GM03348 (cell line): Measurements from ENCODE around the gene FAM193B.

Experiments used
- DNase-seq: peaks from one replicate; pipeline ENCODE4 v3.0.0; 2012; ENCODE audit warnings: low spot score

The FAM193B gene

DNA sequence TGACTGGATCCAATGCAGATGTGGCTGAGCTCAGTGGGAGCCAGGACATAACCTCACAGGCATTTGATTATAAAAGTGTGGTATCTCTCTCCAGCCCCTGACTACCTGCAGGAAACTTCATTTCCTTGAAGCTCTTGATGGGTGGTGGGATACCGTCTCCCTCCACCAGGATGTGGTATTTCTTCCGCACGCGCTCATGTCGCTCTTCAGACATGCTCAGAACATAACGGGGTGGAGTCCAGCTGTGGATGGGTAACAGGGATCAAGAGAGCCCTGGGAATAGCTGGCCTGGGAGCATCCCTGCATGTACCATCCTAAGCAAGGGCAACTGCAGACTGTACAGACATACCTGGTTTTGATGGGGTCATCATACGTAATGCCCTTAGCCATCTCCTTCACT, 38.8 kb downstream of the FAM193B start:
- no peak for DNase-seq

DNA sequence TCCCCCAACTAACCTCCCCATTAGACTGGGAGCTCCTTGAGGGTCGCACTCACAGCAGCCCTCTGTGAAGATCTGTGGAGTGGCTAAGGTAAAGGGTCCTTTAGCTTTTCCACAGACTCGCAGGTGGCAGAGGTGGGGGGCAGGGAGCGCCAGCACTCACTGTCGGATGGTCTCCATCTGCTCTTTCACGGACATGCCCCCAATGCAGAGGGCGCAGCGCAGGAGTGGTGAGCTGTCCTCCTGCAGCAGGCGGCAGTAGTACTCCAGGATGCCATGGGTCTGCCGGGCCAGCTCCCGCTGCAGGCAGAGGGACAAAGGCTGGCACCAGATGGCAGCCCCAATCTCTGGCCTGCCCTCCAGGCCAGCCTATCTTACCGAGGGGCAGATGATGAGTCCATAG, 39.8 kb downstream of the FAM193B start:
- no peak for DNase-seq

DNA sequence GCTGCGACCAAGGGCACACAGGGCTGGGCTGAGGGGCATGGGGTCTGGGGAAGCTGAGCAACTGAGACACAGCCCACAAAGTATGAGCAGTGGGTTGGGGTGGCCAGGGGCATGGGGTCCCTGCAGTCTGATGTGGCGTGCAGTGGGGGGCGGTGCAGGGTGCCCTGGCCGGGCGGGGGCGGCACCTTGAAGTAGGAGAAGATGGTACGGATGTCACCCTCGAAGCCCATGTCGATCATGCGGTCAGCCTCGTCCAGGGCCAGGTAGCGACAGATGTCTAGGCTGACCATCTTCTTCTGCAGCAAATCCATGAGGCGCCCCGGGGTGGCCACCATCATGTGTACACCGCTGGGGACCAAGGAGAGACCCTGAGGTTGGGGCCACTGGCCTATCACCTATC, 40.9 kb downstream of the FAM193B start:
- DNase-seq, result no peak

DNA sequence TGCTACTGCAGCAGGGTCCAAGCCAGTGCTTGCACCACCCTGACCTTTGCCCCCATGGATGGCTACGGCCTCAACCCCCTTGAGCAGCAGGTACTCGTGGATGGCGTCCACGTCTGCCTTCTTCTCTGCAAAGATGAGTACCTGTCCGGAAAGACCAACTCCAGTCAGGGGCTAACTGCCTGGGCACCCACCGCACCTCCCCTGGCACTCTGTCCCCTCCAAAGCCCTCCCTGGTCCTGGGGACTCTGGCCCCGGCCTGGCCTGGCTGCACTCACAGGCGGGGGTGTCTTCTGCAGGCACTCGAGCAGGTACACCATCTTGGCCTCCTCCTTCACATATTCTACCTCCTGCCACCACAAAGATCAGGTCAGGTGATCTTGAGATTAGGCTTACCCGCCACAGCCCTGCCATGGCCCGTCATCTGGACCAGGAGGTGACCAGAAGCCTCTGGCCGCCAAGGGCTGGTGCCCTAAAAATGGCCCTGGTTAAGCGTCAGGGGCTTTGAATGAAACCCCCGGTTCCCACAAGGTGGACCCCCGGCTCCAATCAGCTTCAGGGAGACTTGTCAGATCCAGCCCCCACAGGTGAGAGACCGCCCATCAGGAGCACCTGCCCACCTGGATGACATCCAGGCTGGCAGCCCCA, 41.5 kb downstream of the FAM193B start:
- DNase-seq, result no peak

DNA sequence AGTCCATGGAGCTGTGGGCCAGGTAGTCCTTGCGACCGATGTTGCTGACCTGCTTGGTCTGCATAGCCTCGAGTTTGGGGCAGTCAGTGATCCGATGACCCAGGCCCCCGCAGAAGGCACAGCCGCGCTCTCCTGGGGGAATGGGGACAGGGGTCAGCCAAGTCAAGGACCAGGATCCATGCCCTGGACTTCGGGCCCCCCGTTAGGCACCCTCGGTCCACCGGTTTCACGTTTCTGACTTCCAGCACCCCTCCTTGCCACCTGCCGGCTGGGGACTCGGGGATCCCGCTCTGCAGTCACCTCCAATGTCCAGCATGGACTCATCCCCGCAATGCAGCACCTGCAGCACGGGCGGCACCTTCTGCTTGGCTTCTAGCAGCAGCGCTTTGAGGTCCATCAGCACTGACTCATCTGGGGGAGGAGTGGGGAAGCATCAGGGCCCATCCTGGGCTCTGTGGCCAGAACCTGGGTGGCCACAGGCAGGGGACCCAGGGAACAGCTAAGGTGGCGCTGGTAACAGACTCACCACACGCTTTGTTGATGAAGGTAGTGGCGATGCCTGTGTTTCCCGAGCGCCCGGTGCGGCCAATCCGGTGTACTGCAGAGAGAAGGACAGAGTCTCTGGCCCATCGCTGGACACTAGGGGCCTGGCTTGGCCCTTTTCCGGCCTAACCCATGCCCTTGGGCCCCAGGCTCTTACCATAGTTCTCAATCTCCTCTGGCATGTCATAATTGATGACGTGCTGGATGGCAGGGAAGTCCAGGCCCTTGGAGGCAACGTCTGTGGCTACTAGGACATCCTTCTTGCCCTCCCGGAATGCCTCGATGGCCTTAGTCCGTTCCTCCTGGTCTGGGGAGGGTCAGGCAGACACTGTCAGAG, 42.3 kb downstream of the FAM193B start:
- no peak for DNase-seq

DNA sequence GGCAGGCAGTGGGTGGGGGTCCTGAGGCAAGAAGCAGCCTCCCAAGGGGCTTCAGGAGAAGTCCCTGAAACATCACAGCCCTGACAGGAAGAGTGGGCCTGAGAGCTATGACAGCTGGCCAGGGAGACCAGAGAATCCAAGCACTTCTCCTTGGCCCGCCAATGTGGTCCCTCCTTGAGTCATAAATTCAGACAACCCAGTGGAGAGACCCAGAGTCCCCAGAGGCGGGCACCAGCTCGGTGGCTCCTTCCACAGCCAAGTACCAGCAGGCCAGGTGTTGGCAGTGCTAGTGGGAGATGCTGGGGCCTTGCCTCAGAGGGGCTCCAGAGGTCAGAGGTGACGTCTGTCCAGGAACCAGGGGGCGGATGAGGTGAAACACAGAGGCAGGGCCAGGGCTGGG, 43.2 kb downstream of the FAM193B start:
- no peak for DNase-seq

DNA sequence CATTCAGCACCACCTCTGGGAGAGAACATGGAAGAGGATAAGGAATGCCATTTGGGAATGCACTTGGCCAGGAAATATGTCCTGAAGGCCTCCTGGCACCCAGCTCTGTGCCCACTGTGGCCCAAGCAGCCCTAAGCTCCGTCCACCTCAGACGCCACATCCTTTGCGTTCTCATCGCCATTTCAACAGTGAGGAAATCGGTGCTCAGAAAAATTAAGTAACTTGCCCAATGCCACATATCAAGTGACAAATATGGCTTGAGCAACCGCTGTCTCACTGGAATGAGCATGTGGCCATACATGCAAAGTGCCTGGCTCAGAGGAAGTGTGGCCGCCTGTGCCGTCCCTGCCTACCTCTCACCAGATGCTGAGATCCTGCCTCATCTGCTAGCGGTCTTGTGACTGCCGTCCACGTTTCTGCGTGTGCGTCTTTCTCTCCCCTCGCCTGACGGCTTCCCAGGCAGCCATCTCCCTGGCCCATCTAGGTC, 43.8 kb downstream of the FAM193B start:
- DNase-seq, result no peak

DNA sequence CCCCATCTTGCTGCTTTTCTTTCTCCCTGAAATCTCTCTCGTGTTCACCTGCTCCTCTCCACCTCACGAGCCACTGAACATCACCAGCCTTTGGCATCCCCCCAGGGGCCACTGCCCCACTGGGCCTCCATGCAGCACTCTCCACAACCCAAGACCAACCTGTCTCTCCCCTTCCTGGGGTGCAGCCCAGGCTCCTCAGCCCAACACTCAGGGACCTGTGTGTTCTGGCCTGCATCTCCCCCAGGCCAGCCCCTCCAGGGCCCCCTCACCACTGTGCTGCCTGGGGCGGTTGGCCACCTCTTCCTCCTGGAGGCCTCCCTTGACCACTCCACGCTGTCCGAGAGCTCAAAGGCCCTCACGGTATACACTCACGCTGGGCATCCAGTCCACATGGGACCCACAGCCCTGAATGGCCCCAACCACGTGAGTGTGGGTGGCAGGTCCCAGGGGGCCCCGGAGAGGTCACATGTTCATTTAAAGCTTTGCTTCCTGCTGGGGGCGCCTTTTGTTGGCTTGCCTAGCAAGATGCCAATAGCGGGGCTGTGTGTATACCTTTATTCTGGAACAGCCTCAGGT, 44.3 kb downstream of the FAM193B start:
- DNase-seq, result no peak

DNA sequence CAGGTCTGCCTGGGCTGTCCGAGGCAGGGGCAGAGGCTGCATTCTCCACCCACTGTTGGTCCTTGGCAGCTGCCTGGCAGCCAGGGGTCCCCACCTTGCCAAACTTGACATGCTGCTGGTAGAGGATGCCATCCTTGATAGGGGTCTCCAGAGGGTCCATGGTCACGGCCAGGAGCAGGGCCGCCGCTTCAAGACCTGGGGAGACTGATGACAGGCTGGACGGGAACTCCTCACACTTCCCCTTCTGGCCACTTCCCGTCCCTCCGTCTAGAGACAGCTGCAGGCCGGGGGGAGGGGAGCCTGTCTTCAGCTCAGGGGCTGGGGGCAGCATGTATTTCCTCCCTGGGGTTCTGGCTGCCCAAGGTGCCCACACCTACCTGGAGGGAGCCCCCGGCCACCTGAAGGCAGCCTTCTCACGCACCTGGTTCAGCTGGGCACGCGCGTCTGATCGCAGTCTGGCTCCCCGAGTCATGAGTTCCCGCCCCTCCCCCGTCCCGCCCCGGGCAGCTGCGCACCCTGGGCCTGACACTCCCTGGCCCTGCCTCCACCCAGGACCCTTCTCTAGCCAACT, 44.9 kb downstream of the FAM193B start, which contains the start of gene DOK3:
Gene DOK3 (minus strand): TSS at position 446 of the 571 bp plus-strand sequence. CDS start 286 bp downstream, at position 160.
- DNase-seq, result no peak

DNA sequence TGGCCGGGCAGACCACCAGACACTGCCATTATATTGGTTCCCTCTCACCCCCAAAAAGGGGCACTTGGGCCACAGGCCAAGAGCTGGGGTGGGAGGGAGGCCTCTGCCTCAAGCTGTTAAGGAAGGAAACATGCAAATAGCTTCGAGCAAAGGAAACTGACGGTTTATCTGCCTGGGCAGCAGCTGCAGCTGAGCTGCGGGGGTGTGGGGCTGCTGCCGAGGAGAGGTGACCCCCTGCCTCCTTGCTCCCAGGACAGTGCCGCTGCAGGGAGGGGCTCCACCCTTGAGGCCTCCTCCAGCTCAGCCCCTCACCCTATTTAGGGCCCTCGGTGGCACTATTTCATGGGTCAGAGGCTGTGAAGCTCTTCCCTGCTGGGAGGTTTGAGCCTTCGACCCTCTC, 45.5 kb downstream of the FAM193B start:
- no peak for DNase-seq

DNA sequence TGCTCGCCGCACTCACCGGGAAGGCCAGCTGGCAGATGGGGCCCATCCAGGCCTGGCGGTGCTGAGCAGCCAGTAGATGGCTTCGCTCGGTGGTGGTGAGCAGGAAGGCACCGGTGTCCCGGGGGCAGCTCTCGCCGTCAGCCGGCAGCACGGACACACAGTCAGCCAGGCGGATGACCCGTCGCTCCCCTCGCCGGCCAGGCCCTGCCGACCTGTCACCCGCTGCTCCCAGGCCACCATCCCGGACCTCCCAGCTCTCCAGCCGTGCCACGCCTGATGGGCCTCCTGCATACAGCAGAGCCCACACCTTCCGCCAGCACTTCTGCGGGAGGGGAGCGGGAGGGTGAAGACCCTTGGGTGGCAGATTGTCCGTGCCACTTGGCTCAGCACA, 46.1 kb downstream of the FAM193B start:
- no peak for DNase-seq

DNA sequence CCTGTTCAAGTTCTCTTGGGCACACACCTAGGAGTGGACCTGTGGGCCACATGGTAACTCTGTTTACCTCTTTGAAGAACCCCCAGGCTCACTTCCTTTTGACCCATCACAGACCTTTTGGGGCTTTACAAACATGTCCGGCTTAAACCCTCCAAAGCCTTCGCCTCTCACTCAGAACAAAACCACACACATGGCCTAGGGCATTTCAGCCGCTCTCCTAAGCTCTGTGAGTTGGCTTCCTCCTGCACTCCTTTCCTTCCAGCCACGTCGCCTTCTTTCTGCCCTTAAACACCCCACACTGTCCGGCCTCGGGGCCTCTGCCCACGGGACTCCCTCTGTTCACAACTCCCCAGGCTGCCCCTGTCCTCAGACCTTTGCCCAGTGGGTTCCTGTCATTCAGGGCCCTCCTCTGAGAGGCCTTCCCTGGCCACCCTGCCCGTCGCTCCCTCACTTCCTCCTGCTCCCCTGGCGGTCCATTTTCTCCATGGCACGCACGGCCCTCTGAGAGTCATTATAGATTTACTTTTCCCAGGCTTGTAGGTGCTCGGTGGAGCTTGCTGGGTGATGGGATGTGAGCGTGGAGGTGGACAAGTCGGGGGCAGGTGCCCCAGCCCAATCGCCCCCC, 46.7 kb downstream of the FAM193B start:
- no peak for DNase-seq

DNA sequence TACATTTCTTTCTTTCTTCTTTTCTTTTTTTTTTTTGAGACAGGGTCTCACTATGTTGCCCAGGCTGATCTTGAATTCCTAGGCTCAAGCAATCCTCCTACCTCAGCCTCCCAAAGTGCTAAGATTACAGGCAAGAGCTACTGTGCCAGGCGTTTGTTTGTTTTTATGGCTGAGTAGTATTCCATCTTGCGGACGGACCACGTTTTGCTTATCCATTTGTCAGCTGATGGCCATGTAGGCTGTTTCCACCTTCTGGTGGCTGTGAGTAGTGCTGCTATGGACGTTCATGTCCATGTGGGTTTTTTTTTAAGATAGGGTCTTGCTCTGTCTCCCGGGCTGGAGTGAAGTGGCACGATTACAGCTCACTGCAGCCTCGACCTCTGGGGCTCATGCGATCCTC, 47.2 kb downstream of the FAM193B start:
- DNase-seq, result no peak

DNA sequence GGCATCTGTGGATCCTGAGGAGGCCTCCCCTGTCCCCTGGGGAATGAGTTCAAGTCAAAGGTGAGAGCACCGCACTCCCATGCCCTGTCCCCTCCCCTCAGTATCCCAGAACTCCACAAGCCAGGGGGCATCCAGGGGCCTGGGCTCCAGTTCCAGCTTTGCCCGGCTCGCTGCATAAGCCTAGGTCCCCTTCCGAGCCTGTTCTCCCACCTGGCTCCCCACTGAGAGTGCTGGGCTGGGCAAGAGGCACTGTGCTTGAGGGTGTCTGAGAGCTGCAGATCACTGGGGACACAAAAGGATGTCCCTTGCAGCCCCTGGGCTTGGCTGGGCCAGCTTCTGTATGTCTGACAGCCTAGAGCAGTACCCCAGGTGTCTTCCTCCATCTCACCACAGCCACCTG, 49.3 kb downstream of the FAM193B start:
- no peak for DNase-seq

DNA sequence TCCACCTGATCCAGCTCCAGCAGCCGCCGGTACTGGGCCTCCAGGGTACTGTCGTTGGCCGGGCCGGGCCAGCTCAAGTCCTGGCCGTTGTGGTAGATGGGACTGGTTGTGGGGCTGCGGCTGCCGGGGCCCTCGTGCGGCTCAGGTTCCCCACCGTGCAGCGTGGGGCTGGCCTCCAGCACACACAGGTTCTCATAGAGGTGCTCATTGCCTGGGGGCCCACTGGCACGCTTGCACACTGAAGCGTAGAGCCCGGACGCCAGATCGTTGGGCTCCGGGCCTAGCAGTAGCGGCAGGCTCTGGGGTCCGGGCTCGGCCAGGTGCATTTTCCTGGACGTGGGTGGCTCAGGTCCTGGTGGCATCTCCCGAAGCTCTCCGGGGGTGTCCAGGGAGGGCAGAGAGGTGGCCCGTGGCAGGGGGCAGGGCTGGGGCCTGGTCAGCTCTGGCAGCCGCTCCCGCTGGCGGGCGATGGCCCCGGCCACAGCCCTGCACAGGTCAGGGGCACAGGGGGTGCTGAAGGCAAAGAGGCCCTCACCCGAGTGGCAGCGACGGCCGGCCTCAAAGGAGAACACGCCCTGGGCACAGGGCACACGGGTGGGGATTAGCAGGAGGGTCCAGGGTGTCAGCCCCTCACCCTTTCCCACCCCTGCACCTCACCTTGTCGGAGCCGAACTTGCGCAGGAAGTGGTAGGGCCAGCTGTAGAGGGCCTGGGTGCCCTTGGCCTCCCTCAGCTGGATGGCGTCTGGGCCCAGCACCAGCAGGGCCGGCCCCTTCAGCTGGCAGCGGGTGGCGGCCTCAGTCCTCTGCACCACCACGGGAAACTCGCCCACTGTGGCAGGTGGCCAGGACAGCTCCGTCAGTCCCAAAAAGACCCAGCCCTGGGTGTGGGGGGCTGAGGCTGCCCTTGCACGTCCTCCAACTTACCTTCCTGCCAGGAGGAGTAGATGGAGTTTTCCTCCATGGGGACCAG, 50.0 kb downstream of the FAM193B start:
- DNase-seq, result no peak

DNA sequence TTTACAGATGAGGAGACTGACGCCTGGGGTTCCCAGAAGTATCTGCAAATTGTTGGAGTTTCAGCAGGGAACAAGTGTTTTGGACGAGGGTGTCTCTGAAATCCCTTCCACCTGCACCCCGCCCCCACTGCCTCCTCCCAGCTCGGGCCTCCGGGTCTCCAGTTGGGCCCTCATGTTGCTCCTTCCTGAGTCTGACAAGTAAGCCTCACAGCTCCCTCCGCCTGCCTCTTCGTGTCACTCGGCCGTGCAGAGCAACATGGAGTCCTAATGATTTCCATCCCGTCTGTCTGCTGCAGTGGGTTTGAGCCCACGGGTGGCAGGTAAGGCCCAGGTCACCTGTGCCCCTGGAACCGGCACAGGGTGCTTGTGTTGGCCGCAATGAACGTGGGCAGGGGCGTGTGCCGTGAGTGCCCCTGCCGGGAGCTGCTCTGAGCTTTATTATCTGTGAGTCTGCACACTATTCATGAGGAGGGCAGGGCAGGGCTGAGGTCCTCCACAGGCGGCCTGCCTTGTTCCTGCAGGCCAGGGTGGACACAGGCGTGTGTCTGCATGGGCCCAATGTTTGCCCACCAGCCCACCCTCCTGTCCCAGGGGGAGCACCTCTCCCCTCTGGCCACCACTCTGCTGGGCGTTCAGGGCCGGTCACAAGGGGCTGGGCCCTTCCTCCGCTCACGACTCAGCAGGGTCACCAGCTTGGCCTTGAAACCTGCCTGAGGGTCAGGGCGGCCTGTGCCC, 50.8 kb downstream of the FAM193B start:
- DNase-seq, result no peak

DNA sequence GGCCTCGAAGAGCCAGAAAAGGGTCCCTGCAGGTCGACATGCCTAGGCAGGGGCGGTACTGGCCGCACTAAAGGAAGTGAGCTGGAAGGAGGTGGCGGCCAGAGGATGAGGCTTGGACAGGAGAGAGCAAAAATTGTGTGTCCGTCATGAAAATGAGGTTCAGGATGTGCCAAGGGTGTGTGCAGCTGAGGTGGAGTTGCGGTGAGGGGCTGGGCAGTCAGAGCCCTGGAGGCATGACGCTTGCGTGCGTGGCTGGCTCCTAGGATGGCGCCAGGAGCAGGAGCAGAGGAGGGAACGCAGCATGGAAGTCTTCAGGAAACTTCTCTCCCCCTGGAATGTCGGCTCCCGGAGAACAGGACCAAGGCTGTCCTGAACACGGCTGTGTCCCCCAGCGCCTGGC, 51.5 kb downstream of the FAM193B start:
- no peak for DNase-seq

DNA sequence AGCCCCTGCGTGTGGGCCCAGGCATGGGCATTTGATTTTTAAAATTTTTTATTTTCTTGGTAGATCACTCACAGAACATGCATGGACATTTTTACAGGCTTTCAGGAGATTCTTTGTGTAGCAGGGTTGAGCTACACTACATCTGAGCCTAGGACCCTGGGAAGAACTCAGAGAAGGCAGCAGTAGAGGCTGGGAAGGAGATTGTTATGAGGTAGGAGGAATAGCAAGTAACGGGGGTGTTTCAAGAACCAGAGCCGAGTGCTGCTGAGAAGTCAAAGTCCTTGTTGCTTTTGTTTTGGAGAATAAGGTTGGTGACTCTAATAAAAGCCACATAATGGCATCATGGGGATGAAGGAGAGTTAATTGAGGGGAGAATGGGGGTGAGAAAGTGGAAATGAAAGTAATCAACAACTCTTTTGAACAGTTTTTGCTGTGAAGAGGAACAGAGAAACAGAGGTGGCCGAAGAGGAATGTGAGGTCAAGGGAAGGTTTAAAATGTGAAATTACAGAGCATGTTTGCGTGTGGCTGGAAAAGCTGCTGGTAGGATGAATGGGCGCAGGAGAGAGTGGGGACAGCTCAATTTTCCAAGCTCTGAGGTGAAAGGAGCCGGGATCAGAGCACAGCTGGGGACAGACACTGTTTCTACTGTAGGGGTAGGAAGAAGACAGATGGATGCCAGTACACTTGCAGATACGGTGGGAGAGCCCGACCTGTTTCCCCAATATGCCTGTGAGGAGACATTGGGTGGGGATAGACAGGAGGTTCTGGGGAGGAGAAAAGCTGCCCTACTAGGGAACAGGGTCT, 52.3 kb downstream of the FAM193B start:
- no peak for DNase-seq
